Measurements from ENCODE around the gene DYNC1LI2. TPM values are rescaled to one million over a fixed set of nuclear protein-coding genes. Genes with fewer than 3 reads are reported as not detected.
"Not testable (repeated sequence)": the region's sequence is repeated elsewhere in the genome, so short reads cannot be mapped to it uniquely, and the experiment has no call there.

Gene DYNC1LI2
- polyA plus RNA-seq, 1 donor, result 79.5 TPM

DNA sequence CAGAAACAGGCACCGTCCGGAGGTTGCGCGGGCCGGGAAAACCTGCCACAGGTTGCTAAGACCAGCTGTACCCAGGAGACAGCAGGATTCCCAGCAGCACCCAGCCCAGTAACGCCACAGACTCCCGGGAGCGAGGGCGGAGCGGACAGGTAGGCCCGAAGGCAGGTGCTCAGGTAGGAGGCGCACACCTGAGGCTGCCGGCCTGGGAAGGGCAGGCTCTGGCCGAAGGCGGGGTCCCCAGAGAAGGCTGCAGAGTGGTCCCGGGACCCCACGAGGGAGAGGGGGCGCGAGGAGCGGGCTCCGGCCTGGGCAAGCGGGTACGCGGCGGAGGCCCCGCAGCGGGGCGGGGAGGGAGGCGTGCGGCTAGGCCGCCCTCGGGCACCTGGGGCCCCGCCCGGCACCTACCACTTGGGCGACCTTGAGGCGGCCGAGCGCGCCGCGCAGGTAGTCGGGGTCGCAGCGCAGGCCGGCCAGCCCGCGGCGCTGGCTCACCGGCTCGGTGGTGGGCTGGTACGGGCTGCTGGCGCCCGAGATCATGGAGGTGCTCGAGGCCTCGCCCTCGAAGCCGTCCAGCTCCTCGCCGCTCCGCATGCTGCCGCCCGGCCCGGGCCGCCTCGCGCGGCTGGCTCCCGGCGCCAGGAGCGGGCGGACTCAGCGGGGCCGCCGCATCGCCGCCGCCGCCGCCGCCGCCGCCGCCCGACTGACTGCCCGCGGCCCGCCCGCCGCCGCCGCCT is 55.3 kb downstream of the DYNC1LI2 start:
- peak; percentile 23 for DNase-seq

- no peak for DNase-seq
Measured at GRCh38 chr16:66695471-66695934, 55.9 kb downstream of the DYNC1LI2 start.

- DNase-seq, result no peak
Measured at GRCh38 chr16:66693149-66693548, 58.3 kb downstream of the DYNC1LI2 start.

- no peak for DNase-seq
Measured at GRCh38 chr16:66692341-66692740, 59.1 kb downstream of the DYNC1LI2 start.

- no peak for DNase-seq
Measured at GRCh38 chr16:66691234-66691633, 60.2 kb downstream of the DYNC1LI2 start.

- no peak for DNase-seq
Measured at GRCh38 chr16:66690106-66690847, 61.1 kb downstream of the DYNC1LI2 start.

DNA sequence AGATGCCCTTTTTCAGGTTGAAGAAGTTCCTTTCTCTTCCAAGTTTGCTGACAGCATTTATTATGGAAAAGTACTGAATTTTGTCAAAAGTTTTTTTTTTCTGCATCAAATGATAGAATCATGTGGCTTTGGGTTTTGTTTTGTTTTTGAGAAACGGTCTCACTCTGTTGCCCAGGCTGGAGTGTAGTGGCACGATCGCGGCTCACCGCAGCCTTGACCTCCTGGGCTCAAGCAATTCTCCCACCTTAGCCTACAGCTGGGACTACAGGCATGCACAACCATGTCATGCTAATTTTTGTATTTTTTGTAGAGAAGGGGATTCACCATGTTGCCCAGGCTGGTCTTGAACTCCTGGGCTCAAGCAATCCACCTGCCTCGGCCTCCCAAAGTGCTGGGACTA is 62.1 kb downstream of the DYNC1LI2 start:
- DNase-seq, result no peak

GRCh38 chr16:66687906-66688625 is 63.3 kb downstream of the DYNC1LI2 start:
- no peak for DNase-seq

- DNase-seq, result not testable (repeated sequence)
Measured at GRCh38 chr16:66685501-66686115, 65.8 kb downstream of the DYNC1LI2 start.

DNA sequence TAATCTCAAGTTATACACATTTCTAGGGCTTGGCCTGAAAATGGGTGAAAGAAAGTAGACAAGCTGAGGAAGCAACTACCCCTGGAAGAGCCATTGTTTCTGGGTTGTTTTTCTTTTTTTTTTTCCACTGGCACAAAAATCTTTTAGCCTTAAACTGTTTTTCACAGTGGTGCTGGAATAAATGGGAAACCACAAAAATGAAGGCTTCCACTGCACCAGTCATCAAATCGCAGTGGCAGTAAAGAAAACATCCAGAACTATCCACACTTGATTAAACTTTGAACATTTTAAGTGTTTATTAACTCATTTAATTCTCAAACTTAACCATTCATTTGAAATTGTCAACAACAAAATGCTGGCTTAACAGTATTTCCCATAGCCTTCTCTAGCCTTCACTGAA is 69.1 kb downstream of the DYNC1LI2 start:
- no peak for DNase-seq

- DNase-seq, result no peak
Measured at GRCh38 chr16:66681676-66682075, 69.7 kb downstream of the DYNC1LI2 start.

GRCh38 chr16:66678337-66678736 is 73.1 kb downstream of the DYNC1LI2 start:
- no peak for DNase-seq

- DNase-seq, result no peak
Measured at GRCh38 chr16:66677836-66678235, 73.6 kb downstream of the DYNC1LI2 start.

DNA sequence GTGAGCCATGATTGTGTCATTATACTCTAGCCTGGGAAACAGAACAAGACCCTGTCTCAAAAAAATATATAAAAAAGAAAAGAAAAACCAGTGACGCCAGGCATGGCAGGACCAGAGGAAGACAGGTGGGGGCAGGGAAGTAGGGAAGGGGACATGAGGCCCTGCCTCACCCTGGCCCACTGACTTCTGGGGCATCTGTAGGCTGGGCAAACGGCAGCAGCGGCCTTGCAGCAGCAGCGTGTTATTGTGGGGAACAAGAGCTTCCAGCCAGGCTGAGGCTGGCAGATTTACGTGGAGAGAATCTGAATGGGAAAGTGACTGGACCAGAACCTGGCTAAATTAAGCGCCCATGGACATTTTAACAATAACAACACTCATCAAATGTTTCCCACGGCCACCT is 74.2 kb downstream of the DYNC1LI2 start:
- DNase-seq, result no peak

- no peak for DNase-seq
Measured at GRCh38 chr16:66676599-66676998, 74.8 kb downstream of the DYNC1LI2 start.

- no peak for DNase-seq
Measured at GRCh38 chr16:66673691-66674090, 77.7 kb downstream of the DYNC1LI2 start.

Other genes starting within 250 kb of the DYNC1LI2 start
- 15.7 TPM for gene TK2, start 201.5 kb downstream of the DYNC1LI2 start, polyA plus RNA-seq (ENCODE audit: insufficient read length)
- gene CKLF, start 199.0 kb downstream of the DYNC1LI2 start, polyA plus RNA-seq (ENCODE audit: insufficient read length), result 23.3 TPM
- 5.5 TPM for gene CMTM1, start 185.2 kb downstream of the DYNC1LI2 start, polyA plus RNA-seq (ENCODE audit: insufficient read length)
- 0.71 TPM for gene CMTM2, start 172.1 kb downstream of the DYNC1LI2 start, polyA plus RNA-seq (ENCODE audit: insufficient read length)
- gene CMTM3, start 146.9 kb downstream of the DYNC1LI2 start, polyA plus RNA-seq (ENCODE audit: insufficient read length), result 55.3 TPM
- gene CMTM4, start 54.9 kb downstream of the DYNC1LI2 start, polyA plus RNA-seq (ENCODE audit: insufficient read length), result 8.0 TPM
- gene TERB1, start 50.0 kb upstream of the DYNC1LI2 start, polyA plus RNA-seq (ENCODE audit: insufficient read length), result not detected
- 36.5 TPM for gene NAE1, start 79.4 kb upstream of the DYNC1LI2 start, polyA plus RNA-seq (ENCODE audit: insufficient read length)
- gene CA7, start 92.8 kb upstream of the DYNC1LI2 start, polyA plus RNA-seq (ENCODE audit: insufficient read length), result not detected
- gene PDP2, start 128.9 kb upstream of the DYNC1LI2 start, polyA plus RNA-seq (ENCODE audit: insufficient read length), result 3.0 TPM
- gene CDH16, start 167.3 kb upstream of the DYNC1LI2 start, polyA plus RNA-seq (ENCODE audit: insufficient read length), result not detected
- 3.1 TPM for gene RRAD, start 173.9 kb upstream of the DYNC1LI2 start, polyA plus RNA-seq (ENCODE audit: insufficient read length)
- gene CIAO2B, start 182.8 kb upstream of the DYNC1LI2 start, polyA plus RNA-seq (ENCODE audit: insufficient read length), result 88.3 TPM
- 28.6 TPM for gene CES2, start 183.9 kb upstream of the DYNC1LI2 start, polyA plus RNA-seq (ENCODE audit: insufficient read length)
- 0.37 TPM for gene CES3, start 209.7 kb upstream of the DYNC1LI2 start, polyA plus RNA-seq (ENCODE audit: insufficient read length)
- gene CES4A, start 237.0 kb upstream of the DYNC1LI2 start, polyA plus RNA-seq (ENCODE audit: insufficient read length), result 2.6 TPM